IMR-90 (cell line): Measurements from ENCODE around the gene ZNF593OS.

Source experiments
- CEBPB ChIP-seq: IDR thresholded peaks from 2 replicates; pipeline ENCODE4 v1.6.1; 2012; ENCODE audit warnings: low read depth, low read length, improper control_type of control experiment
- CTCF ChIP-seq: conservative IDR thresholded peaks from 2 replicates; pipeline ENCODE4 v1.5.1; 2012; ENCODE audit warnings: mild to moderate bottlenecking, low read depth, low read length, improper control_type of control experiment
- MAFK ChIP-seq: IDR thresholded peaks from 2 replicates; pipeline ENCODE4 v1.6.1; 2012; ENCODE audit warnings: low read depth, low read length, improper control_type of control experiment
- POLR2A ChIP-seq: IDR thresholded peaks from 2 replicates; pipeline ENCODE4 v1.6.1; 2012; ENCODE audit warnings: mild to moderate bottlenecking, low read depth, low read length
- RFX5 ChIP-seq: IDR thresholded peaks from 2 replicates; pipeline ENCODE4 v1.8.0; 2012; ENCODE audit warnings: low read depth, mild to moderate bottlenecking, low read length, moderate library complexity

DNA sequence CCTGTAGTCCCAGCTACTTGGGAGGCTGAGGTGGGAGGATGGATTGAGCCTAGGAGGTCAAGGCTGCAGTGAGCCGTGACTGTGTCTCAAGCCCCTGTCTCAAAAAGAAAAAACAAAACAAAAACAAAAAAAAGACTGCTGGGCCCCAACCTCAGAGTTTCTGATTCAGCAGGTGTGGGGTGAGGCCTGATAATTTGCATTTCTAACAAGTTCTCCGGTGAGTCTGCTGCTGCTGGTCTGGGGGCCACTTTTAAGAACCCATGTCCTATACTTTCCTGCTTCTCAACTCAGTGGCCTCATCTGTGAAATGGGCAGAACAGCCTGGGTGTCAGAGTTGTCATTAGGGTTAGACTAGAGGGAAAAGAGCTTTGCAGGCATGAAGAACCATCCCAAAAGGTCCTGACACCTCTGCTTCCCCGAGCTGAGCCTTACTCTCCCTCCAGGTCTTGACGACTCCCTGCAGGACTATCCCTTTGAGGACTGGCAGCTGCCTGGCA is 8.4 kb upstream of the ZNF593OS start:
- no peak for TF ChIP-seq CTCF
- TF ChIP-seq POLR2A, result no peak
- TF ChIP-seq RFX5, result no peak
- no peak for TF ChIP-seq MAFK
- TF ChIP-seq CEBPB, result no peak
